CD4-positive, alpha-beta T cell treated with Interleukin-4 for 1 hour (primary cell): ENCODE measurements around the gene RBL1.
"Not testable (repeated sequence)": the region's sequence is repeated elsewhere in the genome, so short reads cannot be mapped to it uniquely, and the experiment has no call there.

ENCODE experiments used
- DNase-seq, 2 donors: peaks; one replicate each; pipeline ENCODE4 v3.0.0-alpha.2; 2020 to 2022

RBL1 gene

GRCh38 chr20:36994221-36994620, 101.6 kb downstream of the RBL1 start:
- DNase-seq = not testable (repeated sequence)

DNA sequence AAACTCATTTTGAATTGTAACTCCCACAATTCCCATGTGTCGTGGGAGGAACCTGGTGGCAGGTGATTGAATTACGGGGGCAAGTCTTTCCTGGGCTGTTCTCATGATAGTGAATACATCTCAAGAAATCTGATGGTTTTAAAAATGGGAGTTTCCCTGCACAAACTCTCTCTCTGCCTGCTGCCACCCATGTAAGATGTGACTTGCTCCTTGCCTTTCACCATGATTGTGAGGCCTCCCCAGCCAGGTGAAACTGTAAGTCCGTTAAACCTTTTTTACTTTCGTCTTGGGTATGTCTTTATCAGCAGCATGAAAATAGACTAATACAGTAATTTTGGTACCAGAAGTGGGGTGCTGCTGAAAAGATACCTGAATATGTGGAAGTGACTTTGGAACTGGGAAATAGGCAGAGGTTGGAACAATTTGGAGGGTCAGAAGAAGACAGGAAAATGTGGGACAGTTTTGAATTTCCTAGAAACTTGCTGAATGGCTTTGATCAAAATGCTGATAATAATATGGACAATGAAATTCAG, 102.9 kb downstream of the RBL1 start:
- DNase-seq = no peak

DNA sequence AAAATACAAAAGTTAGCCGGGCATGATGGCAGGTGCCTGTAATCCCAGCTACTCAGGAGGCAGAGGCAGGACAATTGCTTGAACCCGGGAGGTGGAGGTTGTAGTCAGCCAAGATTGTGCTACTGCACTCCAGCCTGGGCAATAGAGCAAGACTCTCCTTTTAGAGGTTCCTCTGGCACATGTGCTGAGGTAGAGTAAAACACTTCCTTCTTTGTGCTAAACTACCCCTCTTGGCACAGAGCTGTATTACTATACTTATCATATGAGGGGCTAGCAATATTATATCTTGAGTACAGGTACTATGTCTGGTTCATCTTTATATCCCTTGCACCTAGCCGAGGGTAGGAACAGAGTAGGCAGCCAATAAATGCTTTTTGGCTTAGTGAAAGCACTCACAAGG, 104.1 kb downstream of the RBL1 start:
- DNase-seq = no peak

DNA sequence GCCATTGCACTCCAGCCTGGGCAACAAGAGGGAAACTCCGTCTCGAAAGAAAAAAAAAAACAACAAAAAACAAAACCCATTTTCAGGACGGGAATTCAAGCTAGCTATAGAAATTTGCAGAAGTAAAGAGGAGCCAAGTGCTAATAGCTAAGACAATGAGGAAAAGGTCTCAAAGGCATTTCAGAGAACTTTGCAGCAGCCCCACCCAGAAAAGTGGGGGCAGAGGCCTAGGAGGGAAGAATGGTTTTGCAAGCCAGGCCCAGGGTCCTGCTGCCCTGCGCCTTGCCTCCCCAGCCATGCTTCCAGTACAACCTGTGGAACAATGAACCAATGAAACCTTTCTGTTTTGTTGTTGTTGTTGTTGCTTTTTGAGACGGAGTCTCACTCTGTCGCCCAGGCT, 106.0 kb downstream of the RBL1 start:
- no peak for DNase-seq

GRCh38 chr20:36988494-36988966, 107.3 kb downstream of the RBL1 start:
- DNase-seq = peak; percentile 17 to 35

DNA sequence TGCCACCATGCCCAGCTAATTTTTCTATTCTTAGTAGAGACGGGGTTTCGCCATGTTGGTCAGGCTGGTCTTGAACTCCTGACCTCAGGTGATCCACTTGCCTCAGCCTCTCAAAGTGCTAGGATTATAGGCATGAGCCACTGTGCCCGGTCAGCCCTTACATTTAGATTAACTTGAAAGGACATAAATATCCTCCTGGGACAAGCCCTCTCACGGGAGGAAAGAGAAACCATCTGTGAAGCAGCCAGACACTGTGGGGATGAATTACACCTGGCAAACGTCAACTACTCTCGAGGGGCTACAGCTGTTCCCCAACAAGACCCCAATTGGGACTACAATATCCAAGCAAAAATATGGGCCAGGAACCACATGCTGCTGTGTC, 111.5 kb downstream of the RBL1 start:
- no peak for DNase-seq

DNA sequence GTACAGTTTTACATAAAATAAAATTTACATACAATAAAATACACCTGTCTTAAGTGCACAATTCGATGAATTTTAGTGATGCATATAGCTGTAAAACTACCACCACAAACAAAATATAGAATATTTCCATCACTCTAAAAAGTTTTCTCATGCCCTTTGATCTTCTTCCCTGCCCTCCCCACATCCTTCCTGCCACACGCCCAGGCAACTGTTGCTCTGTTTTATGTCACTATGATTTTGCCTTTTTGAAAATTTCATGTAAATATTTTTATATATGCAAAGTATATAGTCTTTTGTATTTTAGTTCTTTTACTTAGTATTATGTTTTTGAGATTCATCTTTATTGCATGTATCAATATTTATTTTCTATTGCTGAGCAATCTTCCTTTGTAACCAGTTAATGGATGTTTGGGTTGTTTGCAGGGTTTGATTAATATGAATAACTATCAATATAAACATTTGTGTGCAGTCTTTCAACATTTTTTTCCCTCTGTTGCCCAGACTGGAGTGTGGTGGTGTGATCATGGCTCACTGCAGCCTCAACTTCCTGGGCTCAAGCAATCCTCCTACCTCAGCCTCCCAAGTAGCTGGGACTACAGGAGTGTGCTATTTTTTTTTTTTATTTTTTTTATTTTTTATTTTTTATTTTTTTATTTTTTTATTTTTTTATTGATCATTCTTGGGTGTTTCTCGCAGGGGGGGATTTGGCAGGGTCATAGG, 120.5 kb downstream of the RBL1 start:
- DNase-seq = peak; percentile 70 to 82

DNA sequence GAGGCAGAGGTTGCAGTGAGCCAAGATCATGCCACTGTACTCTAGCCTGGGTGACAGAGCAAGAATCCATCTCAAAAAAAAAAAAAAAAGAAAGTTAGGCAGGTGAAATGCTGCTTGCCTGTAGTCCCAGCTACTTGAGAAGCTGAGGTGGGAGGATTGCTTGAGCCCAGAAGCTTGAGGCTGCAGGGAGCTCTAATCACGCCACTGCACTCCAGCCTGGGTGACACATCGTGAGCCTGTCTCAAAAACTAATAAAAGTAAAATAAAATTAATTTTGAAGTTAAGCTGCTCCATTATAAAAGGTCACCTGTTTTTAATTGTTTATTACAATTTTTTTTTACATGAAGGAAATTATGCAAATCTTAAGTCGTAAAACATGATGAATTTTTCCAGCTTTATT, 121.1 kb downstream of the RBL1 start:
- peak in 1 of 2 donors; percentile 19 for DNase-seq

GRCh38 chr20:36971103-36971502, 124.7 kb downstream of the RBL1 start:
- no peak for DNase-seq

DNA sequence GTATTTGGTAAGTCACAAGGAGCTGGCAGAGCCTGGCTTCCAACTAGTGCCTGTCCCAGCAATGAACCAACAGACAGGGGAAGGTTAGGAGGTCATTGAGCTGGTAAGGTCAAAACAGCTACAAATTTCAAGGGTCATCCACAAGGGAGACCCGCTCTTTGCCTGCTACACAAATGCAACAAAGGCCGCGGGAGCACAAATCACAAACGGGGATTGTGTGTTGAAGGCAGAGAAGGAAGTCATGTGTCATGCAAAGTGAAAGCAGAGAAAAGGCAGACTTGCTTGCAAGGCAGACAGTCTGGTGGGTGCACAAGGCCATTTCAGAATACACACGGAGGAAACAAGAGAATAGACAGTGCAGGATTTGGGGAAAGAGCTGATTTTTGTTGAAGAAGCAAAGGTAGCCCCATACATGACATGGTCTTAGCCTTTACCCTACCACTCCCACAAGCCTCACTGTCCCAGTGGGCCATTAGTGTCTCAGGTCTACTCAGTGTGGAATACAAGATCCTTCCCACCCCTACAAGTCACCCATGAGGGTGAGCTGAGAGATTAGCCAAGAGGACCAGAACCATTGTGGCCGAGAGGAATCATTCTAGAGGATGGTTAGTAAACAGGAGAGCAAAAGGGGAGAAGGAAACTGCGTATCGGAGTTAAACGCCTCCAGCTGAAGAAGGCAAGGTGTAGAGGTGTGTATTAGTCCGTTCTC, 126.2 kb downstream of the RBL1 start:
- DNase-seq = peak; percentile 26 to 53

GRCh38 chr20:36969051-36969450, 126.7 kb downstream of the RBL1 start:
- no peak for DNase-seq

DNA sequence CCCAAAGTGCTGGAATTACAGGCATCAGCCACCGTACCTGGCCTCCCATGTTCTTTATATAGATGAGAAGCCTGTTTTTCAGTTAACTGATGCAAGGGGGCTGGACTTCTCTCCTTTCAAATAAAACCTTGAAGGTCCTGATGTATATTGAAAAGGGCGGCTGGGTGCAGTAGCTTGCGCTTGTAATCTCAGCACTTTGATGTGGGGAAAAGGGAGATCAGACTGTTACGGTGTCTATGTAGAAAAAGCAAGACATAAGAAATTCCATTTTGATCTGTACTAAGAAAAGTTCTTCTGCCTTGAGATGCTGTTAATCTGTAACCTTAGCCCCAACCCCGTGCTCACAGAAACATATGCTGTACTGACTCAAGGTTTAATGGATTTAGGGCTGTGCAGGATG, 128.2 kb downstream of the RBL1 start:
- DNase-seq = peak; percentile 24 to 42

- not testable (repeated sequence) for DNase-seq
Measured at GRCh38 chr20:36966965-36967364, 128.8 kb downstream of the RBL1 start.

- DNase-seq = not testable (repeated sequence)
Measured at GRCh38 chr20:36962354-36962941, 133.3 kb downstream of the RBL1 start.

DNA sequence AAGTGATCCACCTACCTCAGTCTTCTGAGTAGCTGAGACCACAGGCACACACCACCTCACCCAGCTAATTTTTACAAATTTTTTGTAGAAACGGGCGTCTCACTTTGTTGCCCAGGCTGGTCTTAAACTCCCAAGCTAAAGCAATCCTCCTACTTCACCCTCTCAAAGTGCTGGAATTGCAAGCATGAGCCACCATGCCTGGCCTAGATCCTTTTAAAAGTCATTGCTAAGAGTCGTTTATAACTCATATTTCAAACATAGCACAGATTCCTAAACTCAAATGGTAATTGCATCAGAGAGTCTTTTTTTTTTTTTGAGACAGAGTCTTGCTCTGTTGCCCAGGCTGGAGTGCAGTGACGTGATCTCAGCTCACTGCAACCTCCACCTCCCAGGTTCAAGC, 136.6 kb downstream of the RBL1 start:
- no peak for DNase-seq

GRCh38 chr20:36957875-36958667, 137.7 kb downstream of the RBL1 start:
- DNase-seq = peak in 1 of 2 donors; percentile 53

DNA sequence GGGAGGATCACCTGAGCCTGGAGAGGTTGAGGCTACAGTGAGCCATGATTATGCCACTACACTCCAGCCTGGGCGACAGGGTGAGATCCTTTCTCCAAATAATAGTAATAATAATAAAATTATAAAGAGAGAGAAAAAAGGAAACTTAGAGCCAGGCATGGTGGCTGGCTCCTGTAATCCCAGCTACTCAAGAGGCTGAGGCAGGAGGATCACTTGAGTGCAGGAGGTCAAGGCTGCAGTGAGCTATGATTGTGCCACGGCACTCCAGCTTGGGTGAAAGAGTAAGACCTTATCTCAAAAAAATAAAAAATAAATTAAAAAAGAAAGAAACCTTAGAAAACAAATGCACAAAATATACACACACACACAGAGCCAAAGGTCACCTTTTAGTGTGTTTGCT, 139.1 kb downstream of the RBL1 start:
- no peak for DNase-seq

DNA sequence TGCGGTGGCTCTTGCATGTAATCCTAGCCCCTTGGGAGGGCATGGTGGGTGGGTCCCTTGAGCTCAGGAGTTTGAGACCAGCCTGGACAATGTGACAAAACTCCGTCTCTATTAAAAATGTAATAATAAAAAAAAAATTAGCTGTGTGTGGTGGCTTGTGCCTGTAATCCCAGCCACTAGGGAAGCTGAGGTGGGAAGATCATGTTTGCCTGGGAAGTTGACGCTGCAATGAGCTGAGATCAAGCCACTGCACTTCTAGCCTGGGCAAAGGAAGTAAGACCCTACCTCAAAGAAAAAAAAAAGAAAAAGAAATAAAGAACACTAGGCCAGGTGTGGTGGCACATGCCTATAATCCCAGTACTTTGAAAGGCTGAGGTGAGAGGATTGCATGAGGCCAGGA, 139.8 kb downstream of the RBL1 start:
- no peak for DNase-seq

- no peak for DNase-seq
Measured at GRCh38 chr20:36951979-36952738, 143.6 kb downstream of the RBL1 start.

DNA sequence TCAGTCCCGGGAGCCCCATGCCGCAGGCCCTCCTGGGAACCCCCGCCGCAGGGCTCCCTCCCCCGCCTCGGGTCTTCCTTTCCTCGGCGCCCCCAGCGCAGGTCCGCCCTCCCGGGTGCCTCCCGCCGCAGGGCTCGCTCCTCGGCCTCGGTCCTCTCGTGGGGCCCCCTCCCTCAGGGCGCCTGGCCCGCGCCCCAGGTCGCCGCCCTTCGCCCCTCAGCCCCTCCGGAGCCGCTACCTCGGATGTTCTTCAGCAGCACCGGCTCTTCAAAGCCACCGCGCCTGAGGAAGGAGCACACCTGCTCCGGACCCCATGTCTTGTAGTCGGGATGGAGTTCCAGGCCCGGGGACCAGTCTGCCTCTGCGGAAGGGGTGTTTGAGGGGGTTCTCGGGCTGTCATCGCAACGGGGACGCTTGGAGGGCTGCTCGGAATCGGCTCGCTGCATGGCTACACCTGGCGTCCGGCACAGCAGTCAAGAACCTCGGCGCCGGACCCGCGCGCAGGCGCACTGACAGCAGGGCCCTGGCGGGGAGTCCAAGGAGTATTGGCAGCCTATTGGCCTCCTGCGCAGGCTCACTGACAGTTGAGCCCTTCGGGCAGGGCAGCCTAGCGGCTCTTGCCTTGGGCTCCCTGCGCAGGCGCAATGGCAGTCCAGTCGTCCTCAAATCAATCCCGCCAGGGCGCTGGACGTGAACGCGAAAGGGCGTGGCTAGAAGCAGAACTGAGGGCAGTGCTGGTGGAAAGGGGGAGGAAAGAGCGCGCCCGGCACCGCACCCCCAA, 144.4 kb downstream of the RBL1 start, which contains the start of gene SAMHD1:
SAMHD1 (minus strand) TSS at position 511 of the 781 bp plus-strand sequence; CDS start at position 446, 65 bp downstream.
- DNase-seq = peak; percentile 93 to 96
